ENCODE measurements around the gene ZBTB7A. TPM values are rescaled to one million over a fixed set of nuclear protein-coding genes. Genes with fewer than 3 reads are reported as not detected.

ZBTB7A gene
- total RNA-seq, 1 experiment from 2014 or later, result 49.5 TPM

- no peaks in the 10 kb centered on the region; a peak in 2 of 4 replicates for H3K36me3 ChIP-seq (ENCODE audit: control insufficient read depth in 1 of 2, insufficient read depth in 2 of 2, low read length in 2 of 2)
- H3K9me3 ChIP-seq (ENCODE audit: control insufficient read depth in 1 of 2, insufficient read depth in 1 of 2, low read depth in 1 of 2, low read length in 2 of 2), result no peaks in the 10 kb centered on the region
- no peaks in the 10 kb centered on the region for H3K27me3 ChIP-seq (ENCODE audit: insufficient read depth, low read length)
- peak overlapping the region; percentile 94 for H3K4me2 ChIP-seq (ENCODE audit: low read length)
- ChIA-PET RAD21 (ENCODE audit: low non-redundant PET in 1 of 2, low total read pairs in 2 of 2, uncharacterized antibody in 2 of 2, unreplicated experiment in 2 of 2) (no interaction called here), POLR2A (interaction anchor here (1.2 to 2.1 kb wide), 3 partner anchors 11 to 22 kb away, joined by 3 to 8 read pairs (median 4); partner anchors contain the start of gene EEF2), CTCF (interaction anchor here (1.0 to 2.1 kb wide), 4 partner anchors 14 to 159 kb away, joined by 3 to 10 read pairs (median 4); no protein-coding TSS in a partner anchor)
- H3K27ac ChIP-seq (ENCODE audit: low read depth, low read length), result peak overlapping the region; percentile 94; the same call in 1 of the 2 replicates
- H3K79me2 ChIP-seq (ENCODE audit: insufficient read depth, low read length), result peaks cover 49% of the 10 kb centered on the region
- no TSS peak for BruUV-seq (replicated peaks)
- DNase-seq (ENCODE audit: low read depth, low spot score), result no peak
- 0 out of 2 replicates have a peak, but pooled peaks cover 4% of the 10 kb centered on the region for H4K20me1 ChIP-seq (ENCODE audit: insufficient read depth)
- H3K9me2 ChIP-seq (ENCODE audit: insufficient read depth), result no peaks in the 10 kb centered on the region
- peak overlapping the region; percentile 82 for H3K9ac ChIP-seq (ENCODE audit: low read length)
- peaks cover 7 to 14% of the 10 kb centered on the region in 2 experiments; a peak in 3 of 4 replicates for H3K4me1 ChIP-seq (ENCODE audit: control insufficient read depth in 1 of 2, insufficient read depth in 2 of 2, low read length in 2 of 2)
- no peak overlapping the region for H2AFZ ChIP-seq (ENCODE audit: low read depth, low read length, poor library complexity, severe bottlenecking)
- intact Hi-C loops (cut with micrococcal nuclease), result no loop called here
- no peak for TF ChIP-seq POLR2A (IDR thresholded peaks at IDR 0.05; ENCODE audit: borderline replicate concordance, extremely low read depth, insufficient read depth, insufficient read length)
- no peak for TF ChIP-seq EZH2phosphoT487 (IDR thresholded peaks at IDR 0.05; ENCODE audit: borderline replicate concordance)
- TF ChIP-seq FOSL1 (IDR thresholded peaks at IDR 0.05; ENCODE audit: low read depth), result no peak
- TF ChIP-seq, protein P1, sequence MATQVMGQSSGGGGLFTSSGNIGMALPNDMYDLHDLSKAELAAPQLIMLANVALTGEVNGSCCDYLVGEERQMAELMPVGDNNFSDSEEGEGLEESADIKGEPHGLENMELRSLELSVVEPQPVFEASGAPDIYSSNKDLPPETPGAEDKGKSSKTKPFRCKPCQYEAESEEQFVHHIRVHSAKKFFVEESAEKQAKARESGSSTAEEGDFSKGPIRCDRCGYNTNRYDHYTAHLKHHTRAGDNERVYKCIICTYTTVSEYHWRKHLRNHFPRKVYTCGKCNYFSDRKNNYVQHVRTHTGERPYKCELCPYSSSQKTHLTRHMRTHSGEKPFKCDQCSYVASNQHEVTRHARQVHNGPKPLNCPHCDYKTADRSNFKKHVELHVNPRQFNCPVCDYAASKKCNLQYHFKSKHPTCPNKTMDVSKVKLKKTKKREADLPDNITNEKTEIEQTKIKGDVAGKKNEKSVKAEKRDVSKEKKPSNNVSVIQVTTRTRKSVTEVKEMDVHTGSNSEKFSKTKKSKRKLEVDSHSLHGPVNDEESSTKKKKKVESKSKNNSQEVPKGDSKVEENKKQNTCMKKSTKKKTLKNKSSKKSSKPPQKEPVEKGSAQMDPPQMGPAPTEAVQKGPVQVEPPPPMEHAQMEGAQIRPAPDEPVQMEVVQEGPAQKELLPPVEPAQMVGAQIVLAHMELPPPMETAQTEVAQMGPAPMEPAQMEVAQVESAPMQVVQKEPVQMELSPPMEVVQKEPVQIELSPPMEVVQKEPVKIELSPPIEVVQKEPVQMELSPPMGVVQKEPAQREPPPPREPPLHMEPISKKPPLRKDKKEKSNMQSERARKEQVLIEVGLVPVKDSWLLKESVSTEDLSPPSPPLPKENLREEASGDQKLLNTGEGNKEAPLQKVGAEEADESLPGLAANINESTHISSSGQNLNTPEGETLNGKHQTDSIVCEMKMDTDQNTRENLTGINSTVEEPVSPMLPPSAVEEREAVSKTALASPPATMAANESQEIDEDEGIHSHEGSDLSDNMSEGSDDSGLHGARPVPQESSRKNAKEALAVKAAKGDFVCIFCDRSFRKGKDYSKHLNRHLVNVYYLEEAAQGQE (IDR thresholded peaks at IDR 0.05; ENCODE audit: low read depth), result no peak
- no peak for TF ChIP-seq POLR2AphosphoS5 (IDR thresholded peaks at IDR 0.05; ENCODE audit: low read depth, low read length)
- no peak for TF ChIP-seq ZBTB33 (IDR thresholded peaks at IDR 0.05; ENCODE audit: extremely low read depth, insufficient replicate concordance, low read length)
- TF ChIP-seq EZH2 (IDR thresholded peaks at IDR 0.05), result no peak
- no peak for TF ChIP-seq ZFX (IDR thresholded peaks at IDR 0.05)
- TF ChIP-seq SIN3A (IDR thresholded peaks at IDR 0.05; ENCODE audit: low read depth), result no peak
- H3K4me3 ChIP-seq (replicated peaks in 1 of 2; ENCODE audit: low read depth in 1 of 2, low read length in 2 of 2), result peak overlapping the region; percentile 94 to 98
- ATAC-seq, result peak; percentile 29
Measured at GRCh38 chr19:4007836-4008539, 58.7 kb downstream of the ZBTB7A start.
